Measurements from ENCODE around the gene HSPB2.

HSPB2 gene

DNA sequence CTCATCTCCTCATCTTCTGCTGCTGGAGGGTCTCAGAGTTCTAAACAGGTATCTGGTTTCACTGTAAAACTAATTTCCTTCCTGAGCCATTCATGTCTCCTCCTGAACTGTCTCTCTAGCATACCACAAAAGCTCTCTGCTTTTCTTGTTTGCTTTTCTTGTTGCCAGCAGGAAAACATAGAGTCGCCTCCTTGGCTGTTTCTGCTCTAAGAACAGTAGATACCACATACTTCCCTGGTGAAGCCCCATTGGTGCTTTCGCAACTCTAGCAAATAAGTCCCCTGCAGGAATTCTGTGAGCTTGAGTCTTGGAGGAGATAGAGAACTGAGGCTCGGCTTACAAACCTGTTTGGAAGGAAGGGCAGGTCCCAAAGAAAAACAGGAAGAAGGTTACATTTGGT, 31.6 kb downstream of the HSPB2 start:
- no peak overlapping the region for H3K4me3 ChIP-seq (replicated peaks; ENCODE audit: insufficient read depth, low read length)
- no peak for DNase-seq (ENCODE audit: low read depth in 1 of 2, low spot score in 1 of 2)
- H3K27me3 ChIP-seq (ENCODE audit: insufficient read depth, poor library complexity, severe bottlenecking): no peaks in the 10 kb centered on the region
- TF ChIP-seq, protein P1, sequence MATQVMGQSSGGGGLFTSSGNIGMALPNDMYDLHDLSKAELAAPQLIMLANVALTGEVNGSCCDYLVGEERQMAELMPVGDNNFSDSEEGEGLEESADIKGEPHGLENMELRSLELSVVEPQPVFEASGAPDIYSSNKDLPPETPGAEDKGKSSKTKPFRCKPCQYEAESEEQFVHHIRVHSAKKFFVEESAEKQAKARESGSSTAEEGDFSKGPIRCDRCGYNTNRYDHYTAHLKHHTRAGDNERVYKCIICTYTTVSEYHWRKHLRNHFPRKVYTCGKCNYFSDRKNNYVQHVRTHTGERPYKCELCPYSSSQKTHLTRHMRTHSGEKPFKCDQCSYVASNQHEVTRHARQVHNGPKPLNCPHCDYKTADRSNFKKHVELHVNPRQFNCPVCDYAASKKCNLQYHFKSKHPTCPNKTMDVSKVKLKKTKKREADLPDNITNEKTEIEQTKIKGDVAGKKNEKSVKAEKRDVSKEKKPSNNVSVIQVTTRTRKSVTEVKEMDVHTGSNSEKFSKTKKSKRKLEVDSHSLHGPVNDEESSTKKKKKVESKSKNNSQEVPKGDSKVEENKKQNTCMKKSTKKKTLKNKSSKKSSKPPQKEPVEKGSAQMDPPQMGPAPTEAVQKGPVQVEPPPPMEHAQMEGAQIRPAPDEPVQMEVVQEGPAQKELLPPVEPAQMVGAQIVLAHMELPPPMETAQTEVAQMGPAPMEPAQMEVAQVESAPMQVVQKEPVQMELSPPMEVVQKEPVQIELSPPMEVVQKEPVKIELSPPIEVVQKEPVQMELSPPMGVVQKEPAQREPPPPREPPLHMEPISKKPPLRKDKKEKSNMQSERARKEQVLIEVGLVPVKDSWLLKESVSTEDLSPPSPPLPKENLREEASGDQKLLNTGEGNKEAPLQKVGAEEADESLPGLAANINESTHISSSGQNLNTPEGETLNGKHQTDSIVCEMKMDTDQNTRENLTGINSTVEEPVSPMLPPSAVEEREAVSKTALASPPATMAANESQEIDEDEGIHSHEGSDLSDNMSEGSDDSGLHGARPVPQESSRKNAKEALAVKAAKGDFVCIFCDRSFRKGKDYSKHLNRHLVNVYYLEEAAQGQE (IDR thresholded peaks at IDR 0.05; ENCODE audit: insufficient replicate concordance, low read depth): no peak
- TF ChIP-seq GABPA (IDR thresholded peaks at IDR 0.05; ENCODE audit: low read depth) (no peak), POLR2AphosphoS5 (IDR thresholded peaks at IDR 0.05; ENCODE audit: low read depth) (no peak)
- H3K27ac ChIP-seq (replicated peaks): no peak overlapping the region

DNA sequence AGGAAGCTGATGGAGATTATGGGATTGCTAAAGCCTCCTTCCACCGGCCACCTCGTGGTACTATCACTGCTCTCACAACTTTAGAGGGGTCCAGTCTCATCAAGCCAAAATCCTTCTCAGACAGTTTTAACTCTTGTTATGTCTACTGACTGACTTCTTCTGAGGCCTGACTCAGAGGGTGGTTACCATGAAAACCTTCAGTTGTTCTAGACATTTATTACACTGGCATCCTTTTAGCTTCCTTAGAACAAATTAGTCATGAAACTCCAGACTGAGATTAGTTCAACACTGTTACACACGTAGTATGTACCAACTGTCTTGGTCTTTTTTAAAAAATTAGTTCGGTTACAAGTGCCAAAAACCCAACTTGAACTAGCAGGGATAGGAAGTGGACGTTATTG, 32.1 kb downstream of the HSPB2 start:
- H3K27ac ChIP-seq (replicated peaks): no peak overlapping the region
- TF ChIP-seq, protein P1 (IDR thresholded peaks at IDR 0.05; ENCODE audit: insufficient replicate concordance, low read depth): no peak
- no peak for TF ChIP-seq POLR2AphosphoS5 (IDR thresholded peaks at IDR 0.05; ENCODE audit: low read depth)
- no peak for TF ChIP-seq SPI1 (IDR thresholded peaks at IDR 0.05; ENCODE audit: borderline replicate concordance, low read depth)
- no peak for TF ChIP-seq GABPA (IDR thresholded peaks at IDR 0.05; ENCODE audit: low read depth)
- TF ChIP-seq, protein P2, sequence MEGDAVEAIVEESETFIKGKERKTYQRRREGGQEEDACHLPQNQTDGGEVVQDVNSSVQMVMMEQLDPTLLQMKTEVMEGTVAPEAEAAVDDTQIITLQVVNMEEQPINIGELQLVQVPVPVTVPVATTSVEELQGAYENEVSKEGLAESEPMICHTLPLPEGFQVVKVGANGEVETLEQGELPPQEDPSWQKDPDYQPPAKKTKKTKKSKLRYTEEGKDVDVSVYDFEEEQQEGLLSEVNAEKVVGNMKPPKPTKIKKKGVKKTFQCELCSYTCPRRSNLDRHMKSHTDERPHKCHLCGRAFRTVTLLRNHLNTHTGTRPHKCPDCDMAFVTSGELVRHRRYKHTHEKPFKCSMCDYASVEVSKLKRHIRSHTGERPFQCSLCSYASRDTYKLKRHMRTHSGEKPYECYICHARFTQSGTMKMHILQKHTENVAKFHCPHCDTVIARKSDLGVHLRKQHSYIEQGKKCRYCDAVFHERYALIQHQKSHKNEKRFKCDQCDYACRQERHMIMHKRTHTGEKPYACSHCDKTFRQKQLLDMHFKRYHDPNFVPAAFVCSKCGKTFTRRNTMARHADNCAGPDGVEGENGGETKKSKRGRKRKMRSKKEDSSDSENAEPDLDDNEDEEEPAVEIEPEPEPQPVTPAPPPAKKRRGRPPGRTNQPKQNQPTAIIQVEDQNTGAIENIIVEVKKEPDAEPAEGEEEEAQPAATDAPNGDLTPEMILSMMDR (IDR thresholded peaks at IDR 0.05; ENCODE audit: insufficient read depth, low read length): no peak
- H3K27me3 ChIP-seq (ENCODE audit: insufficient read depth, poor library complexity, severe bottlenecking): no peaks in the 10 kb centered on the region
- H3K4me3 ChIP-seq (replicated peaks; ENCODE audit: insufficient read depth, low read length): no peak overlapping the region
- no peak for DNase-seq (ENCODE audit: low read depth in 1 of 2, low spot score in 1 of 2)

DNA sequence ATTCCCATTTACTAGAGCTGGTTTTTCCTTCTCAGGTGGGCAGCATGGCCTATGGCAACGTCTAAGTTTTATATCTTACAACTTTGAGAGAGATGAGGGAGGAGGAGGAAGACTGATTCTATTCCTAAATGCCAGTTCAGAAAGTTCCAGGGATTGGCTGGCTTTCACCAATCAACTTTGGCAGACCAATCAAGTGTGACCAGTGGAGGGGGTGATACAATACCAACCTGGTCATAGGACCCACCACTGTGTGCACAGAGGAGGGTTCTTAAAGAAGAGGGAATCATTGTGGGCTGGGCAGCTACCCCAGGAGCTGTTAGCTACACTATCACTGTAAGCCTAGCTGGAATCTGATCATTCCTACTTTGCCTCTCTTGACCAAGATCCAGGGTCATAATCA, 32.7 kb downstream of the HSPB2 start:
- Histone ChIP-seq H3K27ac (replicated peaks) (no peak overlapping the region), H3K4me3 (replicated peaks; ENCODE audit: insufficient read depth, low read length) (no peak overlapping the region), H3K27me3 (ENCODE audit: insufficient read depth, poor library complexity, severe bottlenecking) (no peaks in the 10 kb centered on the region)
- DNase-seq (ENCODE audit: low read depth in 1 of 2, low spot score in 1 of 2): no peak
- TF ChIP-seq, protein P2 (IDR thresholded peaks at IDR 0.05; ENCODE audit: insufficient read depth, low read length): no peak
- no peak for TF ChIP-seq SPI1 (IDR thresholded peaks at IDR 0.05; ENCODE audit: borderline replicate concordance, low read depth)
- TF ChIP-seq, protein P1 (IDR thresholded peaks at IDR 0.05; ENCODE audit: insufficient replicate concordance, low read depth): no peak

DNA sequence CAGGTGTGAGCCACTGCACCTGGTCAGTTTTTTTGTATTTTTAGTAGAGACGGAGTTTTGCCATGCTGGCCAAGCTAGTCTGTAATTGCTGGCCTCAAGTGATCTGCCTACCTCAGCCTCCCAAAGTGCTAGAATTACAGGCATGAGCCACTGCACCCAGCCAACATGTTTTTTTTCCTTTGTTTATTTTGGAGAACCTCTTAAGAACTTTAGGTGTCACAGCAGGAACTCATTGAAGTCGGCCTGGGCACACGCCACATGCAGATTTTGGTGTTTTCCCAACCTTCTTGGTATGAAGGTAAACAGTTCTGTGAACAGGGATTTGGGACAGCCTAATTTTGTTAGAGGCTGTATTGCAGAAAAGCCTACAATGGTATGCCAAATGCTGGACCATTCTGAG, 34.0 kb downstream of the HSPB2 start:
- no peaks in the 10 kb centered on the region for H3K27me3 ChIP-seq (ENCODE audit: insufficient read depth, poor library complexity, severe bottlenecking)
- no peak overlapping the region for H3K4me3 ChIP-seq (replicated peaks; ENCODE audit: insufficient read depth, low read length)
- DNase-seq (ENCODE audit: low read depth in 1 of 2, low spot score in 1 of 2): no peak

More for the DNA sequence above, 34.0 kb downstream of the HSPB2 start:
- H3K27ac ChIP-seq (replicated peaks): no peak overlapping the region
- TF ChIP-seq POLR2AphosphoS5 (IDR thresholded peaks at IDR 0.05; ENCODE audit: low read depth) (no peak), GABPA (IDR thresholded peaks at IDR 0.05; ENCODE audit: low read depth) (no peak), SPI1 (IDR thresholded peaks at IDR 0.05; ENCODE audit: borderline replicate concordance, low read depth) (no peak)
- TF ChIP-seq, protein P1 (IDR thresholded peaks at IDR 0.05; ENCODE audit: insufficient replicate concordance, low read depth): no peak
- TF ChIP-seq, protein P2 (IDR thresholded peaks at IDR 0.05; ENCODE audit: insufficient read depth, low read length): no peak

Measured in HL-60 (cell line).